Measurements from ENCODE around the gene ZNFX1.
"Not testable (repeated sequence)": the region's sequence is repeated elsewhere in the genome, so short reads cannot be mapped to it uniquely, and the experiment has no call there.

ZNFX1 gene

GRCh38 chr20:49278036-49278817, at the start of gene ZNFX1:
TSS of gene ZNFX1 (minus strand) at chr20:49278057. CDS start at chr20:49275839, 2,218 bp downstream.
- DNase-seq (ENCODE audit: low spot score) = peak; percentile 99

GRCh38 chr20:49326026-49326425, 48.2 kb upstream of the ZNFX1 start:
- DNase-seq (ENCODE audit: low spot score) = no peak

- no peak for DNase-seq (ENCODE audit: low spot score)
These were observed 46.4 kb upstream of the ZNFX1 start for GRCh38 chr20:49324306-49324705.

- DNase-seq (ENCODE audit: low spot score) = peak; percentile 71
These were observed 45.9 kb upstream of the ZNFX1 start for GRCh38 chr20:49323622-49324238.

GRCh38 chr20:49320460-49320859, 42.6 kb upstream of the ZNFX1 start:
- no peak for DNase-seq (ENCODE audit: low spot score)

GRCh38 chr20:49319208-49319809, 41.5 kb upstream of the ZNFX1 start:
- DNase-seq (ENCODE audit: low spot score) = no peak

GRCh38 chr20:49318430-49319207, 40.8 kb upstream of the ZNFX1 start:
- peak; percentile 9 for DNase-seq (ENCODE audit: low spot score)

GRCh38 chr20:49318091-49318429, 40.2 kb upstream of the ZNFX1 start:
- no peak for DNase-seq (ENCODE audit: low spot score)

- no peak for DNase-seq (ENCODE audit: low spot score)
These were observed 38.8 kb upstream of the ZNFX1 start for GRCh38 chr20:49316704-49317103.

GRCh38 chr20:49315580-49315979, 37.7 kb upstream of the ZNFX1 start:
- DNase-seq (ENCODE audit: low spot score) = no peak

GRCh38 chr20:49314052-49314451, 36.2 kb upstream of the ZNFX1 start:
- not testable (repeated sequence) for DNase-seq (ENCODE audit: low spot score)

GRCh38 chr20:49313283-49313682, 35.4 kb upstream of the ZNFX1 start:
- DNase-seq (ENCODE audit: low spot score) = no peak

- DNase-seq (ENCODE audit: low spot score) = no peak
These were observed 34.8 kb upstream of the ZNFX1 start for GRCh38 chr20:49312661-49313060.

- no peak for DNase-seq (ENCODE audit: low spot score)
These were observed 32.8 kb upstream of the ZNFX1 start for GRCh38 chr20:49310705-49311104.

GRCh38 chr20:49308875-49309274, 31.0 kb upstream of the ZNFX1 start:
- DNase-seq (ENCODE audit: low spot score) = no peak

- no peak for DNase-seq (ENCODE audit: low spot score)
These were observed 29.2 kb upstream of the ZNFX1 start for GRCh38 chr20:49306903-49307620.

- no peak for DNase-seq (ENCODE audit: low spot score)
These were observed 25.3 kb upstream of the ZNFX1 start for GRCh38 chr20:49303065-49303552.

GRCh38 chr20:49297605-49298530, 20.0 kb upstream of the ZNFX1 start:
- no peak for DNase-seq (ENCODE audit: low spot score)

GRCh38 chr20:49294002-49294654, 16.3 kb upstream of the ZNFX1 start:
- not testable (repeated sequence) for DNase-seq (ENCODE audit: low spot score)

GRCh38 chr20:49293122-49293521, 15.3 kb upstream of the ZNFX1 start:
- no peak for DNase-seq (ENCODE audit: low spot score)

Data from activated CD4-positive, alpha-beta T cell treated with anti-CD3 and anti-CD28 coated beads, Interleukin-2, Interleukin-4, amounts not matched to agents 100 ng/mL and 50 ng/mL, durations not matched to agents 16 hours and 8 hours (primary cell).